Astrocyte (in vitro differentiated cells and primary cell): ENCODE measurements around the gene GJA10.
"Not testable (repeated sequence)": the region's sequence is repeated elsewhere in the genome, so short reads cannot be mapped to it uniquely, and the experiment has no call there.

ENCODE experiments used
- CTCF ChIP-seq: IDR thresholded peaks from 2 replicates; pipeline ENCODE4 v1.5.1; 2011; ENCODE audit warnings: low read depth, mild to moderate bottlenecking, inconsistent platforms, low read length, moderate library complexity; ENCODE audit not compliant: insufficient read depth
- EZH2 ChIP-seq: IDR thresholded peaks from 2 replicates; pipeline ENCODE4 v1.6.1; 2012; ENCODE audit warnings: mild to moderate bottlenecking, low read length, inconsistent platforms; ENCODE audit not compliant: insufficient read depth

GRCh38 chr6:89910001-89910901 lies 16.0 kb downstream of the GJA10 start:
- not testable (repeated sequence) for TF ChIP-seq EZH2, CTCF
